Tibial nerve (tissue), 4 donors: ENCODE data around the gene E2F6.

Experiments
- EP300 ChIP-seq, 2 donors: sonication (generic); formaldehyde crosslinking; IDR thresholded peaks; one replicate each; pipeline ENCODE4 v1.6.1; 2017; ENCODE audit warnings: antibody characterized with exemption in 2 of 2, mild to moderate bottlenecking in 1 of 2
- POLR2A ChIP-seq, 2 donors: fragments of 450-650 bp; IDR thresholded peaks; one replicate each; pipeline ENCODE4 v1.6.1; 2017; ENCODE audit warnings: antibody characterized with exemption in 2 of 2, mild to moderate bottlenecking in 2 of 2, moderate library complexity in 2 of 2
- TF ChIP-seq, protein P1 (sequence below), 5 experiments: fragments of 200-600 bp in 3 of 5; fragments of 450-650 bp in 2 of 5; sonication (generic) in 3 of 5; IDR thresholded peaks; one replicate each; pipeline ENCODE4 v1.5.1; 2016 to 2019; ENCODE audit warnings: antibody characterized with exemption in 5 of 5, mild to moderate bottlenecking in 3 of 5, moderate library complexity in 2 of 5

DNA sequence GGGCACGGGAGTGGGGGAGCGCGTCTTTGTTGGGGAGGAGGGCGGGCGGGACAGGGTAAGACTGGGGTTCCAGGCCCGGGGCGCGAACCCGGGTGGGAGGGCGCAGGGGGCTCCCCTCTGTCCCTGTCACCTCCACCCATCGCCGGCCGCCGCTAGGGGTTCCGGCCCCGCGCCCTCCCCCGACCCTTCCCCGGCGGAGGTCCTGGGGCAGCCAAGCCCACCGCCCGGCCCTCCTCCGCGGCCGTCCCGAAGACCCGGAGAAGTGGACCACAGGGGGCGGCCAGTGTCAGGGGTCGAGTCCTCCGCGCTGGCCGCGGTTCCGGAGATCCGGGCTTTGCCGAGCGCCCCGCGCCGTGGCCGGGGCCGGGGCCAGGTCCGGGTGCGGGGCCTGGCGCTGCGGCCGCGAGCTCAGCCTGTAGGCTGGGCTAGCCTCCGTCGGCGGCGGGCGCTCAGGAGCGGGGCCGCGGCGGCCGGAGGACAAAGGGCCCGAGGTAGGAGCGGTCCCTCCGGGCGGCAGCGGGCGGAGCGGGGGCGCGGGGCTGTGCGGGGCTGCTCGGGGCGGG, 16.6 kb upstream of the E2F6 start:
- TF ChIP-seq, protein P1, sequence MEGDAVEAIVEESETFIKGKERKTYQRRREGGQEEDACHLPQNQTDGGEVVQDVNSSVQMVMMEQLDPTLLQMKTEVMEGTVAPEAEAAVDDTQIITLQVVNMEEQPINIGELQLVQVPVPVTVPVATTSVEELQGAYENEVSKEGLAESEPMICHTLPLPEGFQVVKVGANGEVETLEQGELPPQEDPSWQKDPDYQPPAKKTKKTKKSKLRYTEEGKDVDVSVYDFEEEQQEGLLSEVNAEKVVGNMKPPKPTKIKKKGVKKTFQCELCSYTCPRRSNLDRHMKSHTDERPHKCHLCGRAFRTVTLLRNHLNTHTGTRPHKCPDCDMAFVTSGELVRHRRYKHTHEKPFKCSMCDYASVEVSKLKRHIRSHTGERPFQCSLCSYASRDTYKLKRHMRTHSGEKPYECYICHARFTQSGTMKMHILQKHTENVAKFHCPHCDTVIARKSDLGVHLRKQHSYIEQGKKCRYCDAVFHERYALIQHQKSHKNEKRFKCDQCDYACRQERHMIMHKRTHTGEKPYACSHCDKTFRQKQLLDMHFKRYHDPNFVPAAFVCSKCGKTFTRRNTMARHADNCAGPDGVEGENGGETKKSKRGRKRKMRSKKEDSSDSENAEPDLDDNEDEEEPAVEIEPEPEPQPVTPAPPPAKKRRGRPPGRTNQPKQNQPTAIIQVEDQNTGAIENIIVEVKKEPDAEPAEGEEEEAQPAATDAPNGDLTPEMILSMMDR (IDR thresholded peaks at IDR 0.05), result peak in 2 of 5 experiments; percentile 10 to 20
- TF ChIP-seq POLR2A (IDR thresholded peaks at IDR 0.05) (no peak), EP300 (IDR thresholded peaks at IDR 0.05) (no peak)
